ENCODE data around the gene GHRHR.

Gene GHRHR

DNA sequence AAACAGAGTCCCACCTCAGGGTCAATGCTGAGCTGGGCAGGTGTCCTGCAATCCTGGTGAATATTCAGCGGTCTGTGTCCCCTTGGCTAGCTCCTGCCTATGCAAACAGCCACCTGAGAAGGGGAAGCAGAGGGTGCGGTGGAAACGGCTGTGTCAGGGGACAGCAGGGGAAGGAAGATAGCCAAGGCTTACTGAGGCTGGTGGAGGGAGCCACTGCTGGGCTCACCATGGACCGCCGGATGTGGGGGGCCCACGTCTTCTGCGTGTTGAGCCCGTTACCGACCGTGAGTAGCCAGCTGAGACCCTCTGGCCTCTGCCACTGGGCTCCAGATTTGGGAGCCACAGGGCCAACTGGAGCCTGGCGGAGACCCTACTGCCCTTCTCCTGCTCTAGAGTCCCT, at the start of gene GHRHR:
Gene GHRHR (plus strand): TSS at position 112 of the 400 bp plus-strand sequence. CDS start 116 bp downstream, at position 228.
- no peak for DNase-seq (ENCODE audit: low read depth, low spot score)

DNA sequence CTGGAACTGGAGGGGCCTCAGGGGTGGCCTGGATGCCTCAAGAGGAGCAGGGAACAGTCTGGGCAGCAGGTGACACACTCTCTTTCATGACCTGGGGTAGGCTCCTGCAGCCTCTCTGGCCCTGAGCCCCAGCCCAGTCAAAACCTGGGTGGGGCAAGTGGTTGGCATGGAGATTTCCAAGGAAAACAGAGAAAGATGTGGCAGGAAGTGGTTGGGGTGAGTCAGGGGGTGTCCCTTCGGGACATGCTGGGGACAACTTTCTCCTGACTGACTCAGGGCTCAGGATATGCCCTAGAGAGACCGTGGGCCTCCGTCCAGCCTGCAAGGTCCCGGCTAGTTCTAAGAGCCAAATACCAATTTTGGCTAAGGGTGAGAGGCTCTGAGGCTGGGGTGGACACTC, 49.2 kb upstream of the GHRHR start:
- no peak for DNase-seq (ENCODE audit: low read depth, low spot score)

- no peak for DNase-seq (ENCODE audit: low read depth, low spot score)
Measured at GRCh38 chr7:30915005-30915601, 48.6 kb upstream of the GHRHR start.

GRCh38 chr7:30915751-30916150, 48.0 kb upstream of the GHRHR start:
- DNase-seq (ENCODE audit: low read depth, low spot score), result no peak

- no peak for DNase-seq (ENCODE audit: low read depth, low spot score)
Measured at GRCh38 chr7:30916255-30916654, 47.5 kb upstream of the GHRHR start.

- no peak for DNase-seq (ENCODE audit: low read depth, low spot score)
Measured at GRCh38 chr7:30916767-30917166, 47.0 kb upstream of the GHRHR start.

GRCh38 chr7:30917216-30917893, 46.4 kb upstream of the GHRHR start:
- DNase-seq (ENCODE audit: low read depth, low spot score), result no peak

- no peak for DNase-seq (ENCODE audit: low read depth, low spot score)
Measured at GRCh38 chr7:30918676-30919075, 45.1 kb upstream of the GHRHR start.

- no peak for DNase-seq (ENCODE audit: low read depth, low spot score)
Measured at GRCh38 chr7:30920021-30920583, 43.7 kb upstream of the GHRHR start.

DNA sequence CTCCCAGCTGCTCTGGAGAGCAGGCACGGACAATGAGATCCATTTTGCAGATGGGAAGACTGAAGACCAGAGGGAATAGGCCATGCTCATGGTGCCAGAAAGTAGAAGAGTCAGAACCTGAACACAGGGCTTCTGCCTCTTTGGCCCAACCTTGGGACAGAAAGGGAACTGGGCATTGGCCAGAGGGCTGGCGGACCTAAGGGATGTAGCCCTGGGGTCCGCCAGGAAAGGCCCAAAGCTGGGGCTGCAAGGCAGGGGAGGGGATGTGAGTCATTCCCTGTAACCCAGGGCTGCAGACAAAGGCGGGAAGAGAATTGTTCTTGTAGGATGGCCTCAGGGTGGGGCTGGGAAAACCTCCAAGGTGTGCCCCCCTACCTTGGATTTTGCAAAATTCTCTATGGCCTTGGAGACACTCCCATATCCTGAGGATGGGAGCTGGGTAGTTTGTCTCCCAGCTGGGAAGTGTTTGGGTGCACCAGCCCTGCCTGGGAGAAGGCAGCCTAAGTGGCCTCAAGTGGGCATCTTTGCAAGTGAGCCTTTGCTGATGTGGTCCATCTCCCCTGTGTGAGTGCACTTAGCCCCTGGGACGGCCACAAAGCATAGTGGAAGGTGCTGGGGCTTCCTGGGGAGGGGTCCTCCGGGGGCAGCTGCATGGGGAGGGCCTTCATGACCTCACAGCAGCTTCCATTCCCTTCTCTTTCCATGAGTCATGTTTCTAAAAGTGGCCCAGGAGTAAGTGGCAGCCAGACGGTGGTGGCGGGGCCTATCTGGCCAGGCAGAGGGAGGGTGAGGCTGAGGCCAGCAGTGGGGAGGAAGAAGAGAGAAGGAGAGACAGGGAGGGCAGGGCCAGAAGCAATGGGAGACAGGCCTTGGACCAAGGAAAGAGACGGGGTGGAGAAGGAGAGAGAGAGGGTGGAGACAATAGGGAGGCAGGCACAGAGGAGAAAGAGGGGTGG, 42.9 kb upstream of the GHRHR start:
- DNase-seq (ENCODE audit: low read depth, low spot score), result no peak

GRCh38 chr7:30921540-30922401, 42.0 kb upstream of the GHRHR start:
- DNase-seq (ENCODE audit: low read depth, low spot score), result no peak

GRCh38 chr7:30922596-30922995, 41.2 kb upstream of the GHRHR start:
- DNase-seq (ENCODE audit: low read depth, low spot score), result no peak

- DNase-seq (ENCODE audit: low read depth, low spot score), result no peak
Measured at GRCh38 chr7:30923009-30923773, 40.6 kb upstream of the GHRHR start.

GRCh38 chr7:30923774-30924413, 39.9 kb upstream of the GHRHR start:
- no peak for DNase-seq (ENCODE audit: low read depth, low spot score)

DNA sequence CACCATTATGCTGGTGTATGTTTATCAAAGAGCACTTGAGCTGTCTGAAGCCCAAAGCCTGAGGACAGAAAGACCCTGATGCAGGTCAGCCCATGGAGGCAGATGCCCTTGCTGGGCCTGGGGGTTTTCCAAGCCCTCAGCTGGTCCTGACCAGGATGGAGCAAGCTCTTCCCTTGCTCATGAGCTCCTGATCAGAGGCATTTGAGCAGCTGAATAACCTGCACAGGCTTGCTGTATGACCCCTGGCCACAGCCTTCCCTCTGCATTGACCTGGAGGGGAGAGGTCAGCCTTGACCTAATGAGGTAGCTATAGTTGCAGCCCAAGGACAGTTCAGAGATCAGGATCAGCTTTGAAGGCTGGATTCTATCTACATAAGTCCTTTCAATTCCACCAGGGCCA, 39.1 kb upstream of the GHRHR start:
- no peak for DNase-seq (ENCODE audit: low read depth, low spot score)

DNA sequence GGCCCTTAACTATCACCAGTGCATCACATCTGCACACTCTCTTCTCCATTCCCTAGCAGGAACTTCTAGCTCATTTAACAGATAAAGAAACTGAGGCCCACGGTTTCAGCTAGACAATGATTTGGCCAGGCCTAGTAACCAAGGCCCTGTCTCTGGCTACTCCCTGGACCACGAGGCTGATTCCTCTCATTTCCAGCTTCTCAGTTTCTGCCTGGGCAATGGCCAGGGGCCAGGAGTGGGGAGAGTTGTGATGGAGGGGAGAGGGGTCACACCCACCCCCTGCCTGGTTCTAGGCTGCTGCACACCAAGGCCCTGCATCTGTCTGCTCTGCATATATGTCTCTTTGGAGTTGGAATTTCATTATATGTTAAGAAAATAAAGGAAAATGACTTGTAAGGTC, 38.6 kb upstream of the GHRHR start:
- DNase-seq (ENCODE audit: low read depth, low spot score), result no peak

DNA sequence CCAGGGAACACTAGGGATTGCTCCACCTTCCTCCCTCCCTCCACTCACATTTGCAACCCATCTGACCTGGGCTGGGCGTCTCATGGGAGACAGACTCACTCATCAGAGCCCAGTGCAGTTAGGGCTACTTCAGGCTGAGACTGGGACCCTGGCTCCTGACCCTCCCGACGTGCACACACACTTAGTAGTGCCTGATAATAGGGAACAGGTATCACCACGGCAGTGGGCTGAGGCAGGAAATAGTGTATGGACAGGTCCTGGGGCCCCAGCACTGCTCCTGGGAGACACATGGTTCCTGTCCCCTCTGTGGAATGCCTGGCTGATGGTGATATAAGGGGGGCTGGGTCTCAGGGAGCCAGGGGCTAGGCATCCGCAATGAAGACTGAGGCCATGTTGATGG, 37.8 kb upstream of the GHRHR start:
- no peak for DNase-seq (ENCODE audit: low read depth, low spot score)

DNA sequence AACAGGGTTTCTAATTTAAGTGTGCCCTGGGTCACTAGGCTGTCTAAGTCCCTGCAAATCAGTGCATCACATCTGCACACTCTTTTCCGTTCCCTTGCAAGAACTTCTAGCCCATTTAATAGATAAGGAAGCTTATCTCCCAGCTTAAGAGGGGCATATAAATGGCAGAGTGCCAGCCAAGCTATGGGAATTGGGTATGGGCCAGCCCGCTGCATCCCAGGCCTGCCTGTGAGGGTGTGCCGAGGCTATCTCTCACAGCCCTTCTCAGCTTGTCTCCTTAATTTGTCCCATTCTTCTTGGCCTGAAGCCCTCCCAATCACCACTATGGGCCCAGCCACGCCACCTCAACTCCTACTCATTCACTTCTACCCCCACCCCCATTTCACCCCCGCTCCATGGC, 37.4 kb upstream of the GHRHR start:
- no peak for DNase-seq (ENCODE audit: low read depth, low spot score)

GRCh38 chr7:30927040-30927439, 36.7 kb upstream of the GHRHR start:
- DNase-seq (ENCODE audit: low read depth, low spot score), result no peak

GRCh38 chr7:30927559-30927958, 36.2 kb upstream of the GHRHR start:
- DNase-seq (ENCODE audit: low read depth, low spot score), result no peak
